ENCODE results near the gene DYNC2LI1. TPM values are rescaled to one million over a fixed set of nuclear protein-coding genes. Genes with fewer than 3 reads are reported as not detected.
"Not testable (repeated sequence)": the region's sequence is repeated elsewhere in the genome, so short reads cannot be mapped to it uniquely, and the experiment has no call there.

DYNC2LI1 gene
- total RNA-seq (2014; rRNA removed; shearing (Covaris generic)), result 12.7 and 15.7 TPM in 2 replicates

- peak; percentile 70 to 90 for DNase-seq (ENCODE audit: low read depth in 1 of 2, low spot score in 2 of 2)
Observed at GRCh38 chr2:43773876-43774613, at the start of gene DYNC2LI1. Gene DYNC2LI1, plus strand, starts transcription at chr2:43774039. Its CDS starts 100 bp downstream, at chr2:43774139.

DNA sequence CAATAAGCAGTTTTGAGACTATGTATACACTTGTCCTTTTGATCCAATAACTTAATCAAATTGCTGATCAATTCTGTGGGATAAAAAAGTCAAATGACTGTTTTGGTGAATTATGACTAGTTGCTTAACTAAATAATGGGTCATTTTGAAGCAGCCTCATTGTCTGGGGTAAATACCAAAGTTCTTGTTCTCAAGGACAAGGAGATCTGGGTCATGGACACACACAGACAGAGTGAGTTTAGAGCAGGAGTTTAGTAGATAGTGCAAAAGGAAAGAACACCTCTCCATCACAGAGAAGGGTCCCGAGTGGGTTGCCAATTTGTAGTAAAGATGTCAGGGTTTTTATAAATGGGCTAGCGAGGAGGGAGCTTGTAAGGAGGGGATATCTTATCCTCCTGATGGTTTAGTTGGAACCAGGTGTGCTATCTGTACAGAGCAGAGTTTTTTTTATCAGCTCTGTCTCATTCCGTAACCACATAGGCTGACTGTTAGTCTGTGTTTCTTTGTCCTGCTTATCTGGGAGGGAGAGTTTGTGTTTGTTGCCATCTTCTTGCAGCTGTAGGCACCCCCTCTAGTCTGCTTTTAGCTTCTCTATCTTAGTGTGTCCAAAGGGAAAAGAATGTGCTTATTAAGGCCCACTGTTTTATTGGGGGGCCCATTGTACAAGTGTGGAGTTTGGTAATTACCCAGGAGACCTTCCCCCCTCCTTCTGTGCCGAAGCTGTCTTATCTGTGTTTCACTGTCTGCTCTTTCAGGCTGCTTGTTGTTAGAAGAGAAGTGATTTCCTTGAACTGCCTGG, 48.9 kb upstream of the DYNC2LI1 start:
- H3K4me3 ChIP-seq, result no peak overlapping the region

More at GRCh38 chr2:43773876-43774613, at the start of gene DYNC2LI1:
- H3K4me3 ChIP-seq, result peak within 1 kb of the TSS; percentile 48
- H3K4me1 ChIP-seq (replicated peaks), result no peaks in the 10 kb centered on the region
- no peaks in the 10 kb centered on the region for H3K9me3 ChIP-seq (replicated peaks)
- no peaks in the 10 kb centered on the region for H3K27me3 ChIP-seq (replicated peaks)
- no peaks in the 10 kb centered on the region for H3K36me3 ChIP-seq
- H3K27ac ChIP-seq, result peak within 1 kb of the TSS; percentile 59; the same call in 1 of the 2 replicates

DNA sequence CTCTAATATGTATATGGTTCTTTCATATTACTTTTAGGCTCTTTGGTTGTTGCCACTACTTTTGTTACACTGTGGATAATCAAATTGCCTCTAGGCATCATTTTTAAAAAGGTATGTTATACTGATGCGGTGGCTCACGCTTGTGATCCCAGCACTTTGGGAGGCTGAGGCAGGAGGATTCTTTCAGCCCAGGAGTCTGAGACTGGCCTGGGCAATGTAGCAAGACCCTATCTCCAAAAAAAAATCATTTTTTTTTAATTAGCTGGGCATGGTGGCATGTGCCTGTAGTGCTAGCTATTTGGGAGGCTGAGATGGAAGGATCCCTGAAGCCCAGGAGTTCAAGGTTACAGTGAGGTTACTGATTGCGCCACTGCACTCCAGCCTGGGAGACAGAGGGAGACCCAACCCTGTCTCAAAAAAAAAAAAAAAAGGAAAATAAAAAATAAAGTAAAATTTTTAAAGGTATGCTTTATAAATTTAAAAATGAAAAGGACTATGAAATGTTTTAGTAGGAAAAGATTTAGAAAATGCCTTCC, 48.1 kb upstream of the DYNC2LI1 start:
- Histone ChIP-seq H3K9me3 (replicated peaks) (no peaks in the 10 kb centered on the region), H3K4me3 (no peak overlapping the region), H3K4me1 (replicated peaks) (0 out of 2 replicates have a peak, but pooled peaks cover 5% of the 10 kb centered on the region), H3K27ac (no peak overlapping the region), H3K36me3 (peaks cover 5% of the 10 kb centered on the region), H3K27me3 (replicated peaks) (no peaks in the 10 kb centered on the region)
- no peak for DNase-seq (ENCODE audit: low read depth in 1 of 2, low spot score in 2 of 2)

More for the DNA sequence above, 48.9 kb upstream of the DYNC2LI1 start:
- H3K36me3 ChIP-seq, result peaks cover 5% of the 10 kb centered on the region
- H3K4me1 ChIP-seq (replicated peaks), result 0 out of 2 replicates have a peak, but pooled peaks cover 5% of the 10 kb centered on the region
- H3K27me3 ChIP-seq (replicated peaks), result no peaks in the 10 kb centered on the region
- H3K9me3 ChIP-seq (replicated peaks), result no peaks in the 10 kb centered on the region
- H3K27ac ChIP-seq, result no peak overlapping the region
- no peak for DNase-seq (ENCODE audit: low read depth in 1 of 2, low spot score in 2 of 2)

GRCh38 chr2:43726961-43727633, 46.7 kb upstream of the DYNC2LI1 start:
- H3K4me1 ChIP-seq (replicated peaks); H3K4me3 ChIP-seq; H3K36me3 ChIP-seq; H3K27ac ChIP-seq; H3K27me3 ChIP-seq (replicated peaks); H3K9me3 ChIP-seq (replicated peaks): not testable (repeated sequence)
- peak in 1 of 2 experiments; percentile 72 for DNase-seq (ENCODE audit: low read depth in 1 of 2, low spot score in 2 of 2)

- no peak overlapping the region for H3K27ac ChIP-seq
- 0 out of 2 replicates have a peak, but pooled peaks cover 5% of the 10 kb centered on the region for H3K4me1 ChIP-seq (replicated peaks)
- peaks cover 5% of the 10 kb centered on the region; the same call in 1 of the 2 replicates for H3K36me3 ChIP-seq
- H3K4me3 ChIP-seq, result no peak overlapping the region
- no peaks in the 10 kb centered on the region for H3K27me3 ChIP-seq (replicated peaks)
- H3K9me3 ChIP-seq (replicated peaks), result no peaks in the 10 kb centered on the region
- no peak for DNase-seq (ENCODE audit: low read depth in 1 of 2, low spot score in 2 of 2)
Observed at GRCh38 chr2:43727634-43728014, 46.2 kb upstream of the DYNC2LI1 start.

DNA sequence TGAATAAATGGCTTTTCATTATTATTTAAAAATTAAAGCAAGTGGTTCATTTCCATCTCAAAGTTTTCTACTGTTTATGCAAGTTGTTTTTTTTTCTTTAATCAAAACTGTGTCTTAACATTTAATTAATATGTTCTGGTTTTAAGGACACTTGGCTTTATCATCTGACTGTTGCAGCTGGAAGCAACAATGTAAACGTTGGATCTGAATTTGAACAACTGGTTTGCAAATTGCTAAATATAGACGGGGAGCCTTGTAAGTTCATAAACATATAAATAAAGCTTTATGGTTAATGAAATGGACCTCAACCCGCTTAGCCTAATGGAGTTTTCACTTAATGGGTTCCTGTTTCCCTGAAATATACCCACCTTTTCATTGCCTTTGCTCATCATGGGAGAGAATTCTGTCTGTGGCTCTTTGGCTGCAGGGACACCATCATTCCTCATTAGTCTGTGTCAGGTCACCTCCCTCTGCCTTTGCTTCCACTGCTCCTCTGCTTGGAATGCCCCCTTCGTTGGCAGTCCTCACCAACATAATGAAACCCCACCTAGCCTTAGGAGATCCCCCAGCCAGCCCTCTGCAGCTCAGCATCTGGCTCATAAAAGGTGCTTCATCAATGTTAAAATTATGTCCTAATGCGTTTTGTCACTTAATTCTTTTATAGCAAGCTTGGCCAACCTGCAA, 44.2 kb upstream of the DYNC2LI1 start:
- no peak overlapping the region for H3K4me3 ChIP-seq
- H3K9me3 ChIP-seq (replicated peaks), result no peaks in the 10 kb centered on the region

GRCh38 chr2:43731211-43731610, 42.6 kb upstream of the DYNC2LI1 start:
- DNase-seq (ENCODE audit: low read depth in 1 of 2, low spot score in 2 of 2), result no peak
- no peak overlapping the region for H3K4me3 ChIP-seq
- H3K9me3 ChIP-seq (replicated peaks), result no peaks in the 10 kb centered on the region
- H3K27ac ChIP-seq, result no peak overlapping the region
- 0 out of 2 replicates have a peak, but pooled peaks cover 2% of the 10 kb centered on the region for H3K4me1 ChIP-seq (replicated peaks)
- peaks cover 4% of the 10 kb centered on the region; the same call in 1 of the 2 replicates for H3K36me3 ChIP-seq
- H3K27me3 ChIP-seq (replicated peaks), result no peaks in the 10 kb centered on the region

More for the DNA sequence above, 44.2 kb upstream of the DYNC2LI1 start:
- Histone ChIP-seq H3K36me3 (peaks cover 5% of the 10 kb centered on the region; the same call in 1 of the 2 replicates), H3K4me1 (replicated peaks) (0 out of 2 replicates have a peak, but pooled peaks cover 5% of the 10 kb centered on the region), H3K27ac (no peak overlapping the region), H3K27me3 (replicated peaks) (no peaks in the 10 kb centered on the region)
- no peak for DNase-seq (ENCODE audit: low read depth in 1 of 2, low spot score in 2 of 2)

- Histone ChIP-seq H3K36me3 (no peaks in the 10 kb centered on the region), H3K27ac (peak overlapping the region; percentile 24; the same call in 1 of the 2 replicates), H3K4me1 (replicated peaks) (peaks cover 13% of the 10 kb centered on the region), H3K27me3 (replicated peaks) (no peaks in the 10 kb centered on the region), H3K4me3 (no peak overlapping the region), H3K9me3 (replicated peaks) (no peaks in the 10 kb centered on the region)
- DNase-seq (ENCODE audit: low read depth in 1 of 2, low spot score in 2 of 2), result no peak
Observed at GRCh38 chr2:43736637-43737036, 37.2 kb upstream of the DYNC2LI1 start.

DNA sequence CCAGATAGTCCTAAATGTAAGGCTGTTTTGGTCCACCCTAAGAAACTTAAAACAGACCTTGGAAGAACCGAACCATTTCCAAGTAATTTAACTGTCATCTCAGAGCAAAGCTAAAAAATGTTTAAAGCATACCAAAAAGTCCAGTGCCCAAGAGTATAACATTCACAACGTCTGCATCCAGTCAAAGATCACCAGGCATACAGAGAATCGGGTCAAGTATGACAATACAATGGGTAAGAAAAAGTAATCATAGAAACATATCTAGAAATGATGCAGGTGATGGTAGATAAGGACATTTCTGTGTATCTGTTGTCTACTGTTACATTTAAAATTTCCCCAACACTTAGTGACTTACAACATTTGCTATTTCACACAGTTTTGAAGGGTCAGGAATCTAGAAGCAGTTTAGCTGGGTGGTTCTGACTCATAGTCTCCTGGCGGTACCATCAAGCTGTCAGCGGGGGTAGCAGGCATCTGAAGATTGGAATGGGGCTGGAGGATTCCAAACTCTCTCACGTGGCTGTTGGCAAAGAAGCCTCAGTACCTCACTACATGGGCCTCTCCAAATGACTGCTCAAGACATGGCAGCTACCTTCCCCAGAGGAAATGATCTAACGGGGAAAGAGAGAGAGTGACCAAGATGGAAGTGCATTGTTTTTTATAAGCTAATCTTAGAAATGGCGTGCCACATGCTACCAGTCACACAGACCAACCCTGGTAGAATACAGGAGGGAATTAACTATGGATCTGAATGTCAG, 36.6 kb upstream of the DYNC2LI1 start:
- no peaks in the 10 kb centered on the region for H3K36me3 ChIP-seq
- no peaks in the 10 kb centered on the region for H3K27me3 ChIP-seq (replicated peaks)
- H3K4me3 ChIP-seq, result no peak overlapping the region
- DNase-seq (ENCODE audit: low read depth in 1 of 2, low spot score in 2 of 2), result peak; percentile 34 to 61
- no peaks in the 10 kb centered on the region for H3K9me3 ChIP-seq (replicated peaks)
- peaks cover 13% of the 10 kb centered on the region for H3K4me1 ChIP-seq (replicated peaks)
- H3K27ac ChIP-seq, result peak overlapping the region; percentile 24; the same call in 1 of the 2 replicates

GRCh38 chr2:43737855-43738254, 36.0 kb upstream of the DYNC2LI1 start:
- H3K36me3 ChIP-seq, result no peaks in the 10 kb centered on the region
- DNase-seq (ENCODE audit: low read depth in 1 of 2, low spot score in 2 of 2), result no peak
- peak overlapping the region; percentile 4; the same call in 1 of the 2 replicates for H3K27ac ChIP-seq

GRCh38 chr2:43738257-43738656, 35.6 kb upstream of the DYNC2LI1 start:
- Histone ChIP-seq H3K4me1 (replicated peaks) (peaks cover 13% of the 10 kb centered on the region), H3K36me3 (no peaks in the 10 kb centered on the region), H3K27me3 (replicated peaks) (no peaks in the 10 kb centered on the region), H3K9me3 (replicated peaks) (no peaks in the 10 kb centered on the region), H3K27ac (no peak overlapping the region), H3K4me3 (no peak overlapping the region)
- DNase-seq (ENCODE audit: low read depth in 1 of 2, low spot score in 2 of 2), result no peak

More at GRCh38 chr2:43737855-43738254, 36.0 kb upstream of the DYNC2LI1 start:
- H3K27me3 ChIP-seq (replicated peaks), result no peaks in the 10 kb centered on the region
- no peaks in the 10 kb centered on the region for H3K9me3 ChIP-seq (replicated peaks)
- peaks cover 13% of the 10 kb centered on the region for H3K4me1 ChIP-seq (replicated peaks)
- no peak overlapping the region for H3K4me3 ChIP-seq

DNA sequence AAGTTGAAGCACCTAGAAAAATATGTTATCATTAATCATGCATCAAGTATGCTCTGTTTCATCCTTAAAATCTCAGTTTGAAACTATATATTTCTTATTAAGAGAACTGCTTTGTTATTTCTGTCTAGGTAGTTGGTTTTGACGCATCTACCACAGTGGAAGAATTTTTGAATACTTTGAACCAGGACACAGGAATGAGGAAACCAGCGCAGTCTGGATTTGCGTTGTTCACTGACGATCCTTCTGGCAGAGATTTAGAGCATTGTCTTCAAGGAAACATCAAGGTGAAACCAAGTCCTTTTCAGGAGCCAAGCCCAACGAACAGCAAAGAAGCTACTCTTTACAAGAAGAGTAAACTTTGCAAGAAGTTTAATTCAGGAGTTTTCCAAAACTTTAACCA, 30.1 kb upstream of the DYNC2LI1 start:
- Histone ChIP-seq H3K9me3 (replicated peaks) (no peaks in the 10 kb centered on the region), H3K27me3 (replicated peaks) (no peaks in the 10 kb centered on the region), H3K4me3 (no peak overlapping the region), H3K36me3 (no peaks in the 10 kb centered on the region; the same call in 1 of the 2 replicates), H3K4me1 (replicated peaks) (peaks cover 5% of the 10 kb centered on the region), H3K27ac (no peak overlapping the region)
- DNase-seq (ENCODE audit: low read depth in 1 of 2, low spot score in 2 of 2), result no peak
